Activated T-cell treated with anti-CD3 and anti-CD28 coated beads, Interleukin-2, amount 50 U/mL, for 4 hours (primary cell): ENCODE data around the gene NDUFAF2. TPM values are rescaled to one million over a fixed set of nuclear protein-coding genes. Genes with fewer than 3 reads are reported as not detected.

Experiments
- ATAC-seq, 2 donors: fragments of 200-7000 bp; cut with Tn5 transposase; one replicate each; pipeline ENCODE4 v1.10.0; 2021
- DNase-seq: peaks from one replicate; pipeline ENCODE4 v3.0.0-alpha.2; 2020
- H3K27me3 Mint-ChIP-seq: one replicate; pipeline ENCODE4 v1.8.0; 2021; ENCODE audit warnings: low read depth, mixed read lengths
- H3K36me3 Mint-ChIP-seq: one replicate; pipeline ENCODE4 v1.8.0; 2022; ENCODE audit warnings: mixed read lengths; ENCODE audit not compliant: insufficient read depth
- H3K4me1 Mint-ChIP-seq: one replicate; pipeline ENCODE4 v1.8.0; 2021; ENCODE audit warnings: low read depth, mixed read lengths
- H3K4me3 Mint-ChIP-seq: one replicate; pipeline ENCODE4 v1.8.0; 2021; ENCODE audit warnings: mild to moderate bottlenecking, moderate library complexity, mixed read lengths
- H3K9me3 Mint-ChIP-seq: one replicate; pipeline ENCODE4 v1.8.0; 2021; ENCODE audit warnings: mixed read lengths
- total RNA-seq, 3 donors: library from RNA; stranded (reverse); gene quantifications; one replicate each; pipeline ENCODE4 v1.2.1, GENCODE V29; 2021

NDUFAF2 gene
- total RNA-seq, 3 donors from 2014 or later = 43.7 to 47.8 (median 45.0) TPM

DNA sequence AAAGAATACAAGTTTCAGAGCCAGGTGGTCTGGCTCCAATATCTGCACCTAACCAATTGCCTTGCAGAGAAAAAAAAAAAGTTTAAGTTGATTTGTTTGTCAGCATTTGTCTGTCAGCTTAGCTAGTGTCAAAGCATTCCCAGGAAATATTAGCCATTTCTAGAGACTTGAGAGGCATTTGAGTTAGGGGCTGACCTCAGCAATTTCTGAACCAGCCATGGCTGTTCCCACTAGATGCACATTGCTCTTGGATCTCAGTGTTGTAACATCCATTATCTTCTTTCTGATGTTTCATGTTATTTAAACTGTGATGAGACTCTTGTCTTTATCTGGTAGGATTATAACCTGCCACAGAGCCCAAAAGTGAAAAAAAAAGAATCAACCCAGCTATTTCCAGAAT is 102.3 kb downstream of the NDUFAF2 start:
- Mint-ChIP-seq H3K4me3 (no peak overlapping the region), H3K4me1 (peaks cover 3% of the 10 kb centered on the region), H3K27me3 (no peaks in the 10 kb centered on the region), H3K36me3 (peaks cover 24% of the 10 kb centered on the region), H3K9me3 (peaks cover 7% of the 10 kb centered on the region)
- no peak for ATAC-seq
- no peak for DNase-seq

DNA sequence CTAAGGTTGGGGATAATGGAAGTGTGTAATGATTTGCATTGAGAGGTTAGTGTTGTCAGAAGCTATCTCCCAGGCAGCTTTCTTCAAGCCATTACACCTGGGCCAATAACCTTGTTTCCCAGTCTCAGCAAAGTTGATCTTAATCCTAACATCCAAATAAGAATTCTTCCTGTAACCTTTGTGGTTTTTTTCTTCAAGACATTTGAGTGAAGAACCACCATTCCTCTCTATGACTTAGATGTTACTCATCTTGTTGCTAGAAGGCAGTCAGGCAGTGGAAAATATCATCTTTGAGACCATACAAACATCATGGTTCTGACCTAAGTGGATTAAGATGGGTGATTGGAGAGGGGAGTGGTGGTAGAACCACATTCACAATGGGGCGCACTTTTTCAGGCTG is 103.5 kb downstream of the NDUFAF2 start:
- no peak overlapping the region for H3K4me3 Mint-ChIP-seq
- H3K9me3 Mint-ChIP-seq = peaks cover 7% of the 10 kb centered on the region
- ATAC-seq (no peak), DNase-seq (no peak)
- H3K4me1 Mint-ChIP-seq = peaks cover 3% of the 10 kb centered on the region
- H3K27me3 Mint-ChIP-seq = no peaks in the 10 kb centered on the region
- peaks cover 24% of the 10 kb centered on the region for H3K36me3 Mint-ChIP-seq

DNA sequence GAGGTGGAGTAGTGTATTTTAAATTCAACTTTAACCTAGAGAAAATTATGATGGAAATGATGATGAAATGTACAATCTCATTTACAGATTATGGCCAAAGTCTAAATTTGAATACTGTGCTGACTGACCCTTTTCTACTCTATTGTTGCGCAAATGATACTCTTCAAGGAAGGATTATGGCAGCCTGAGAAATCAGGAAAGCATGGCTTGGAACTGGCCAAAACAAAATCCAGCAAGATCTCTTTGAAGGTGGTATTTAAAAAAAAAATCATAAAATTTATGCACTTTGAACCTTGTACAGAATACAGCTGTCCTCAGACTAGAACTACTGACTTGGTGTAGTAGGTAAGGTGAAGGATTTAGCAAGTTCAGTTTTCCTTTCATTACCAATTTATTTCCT is 105.3 kb downstream of the NDUFAF2 start:
- Mint-ChIP-seq H3K27me3 (no peaks in the 10 kb centered on the region), H3K4me1 (peaks cover 3% of the 10 kb centered on the region)
- no peak for DNase-seq

DNA sequence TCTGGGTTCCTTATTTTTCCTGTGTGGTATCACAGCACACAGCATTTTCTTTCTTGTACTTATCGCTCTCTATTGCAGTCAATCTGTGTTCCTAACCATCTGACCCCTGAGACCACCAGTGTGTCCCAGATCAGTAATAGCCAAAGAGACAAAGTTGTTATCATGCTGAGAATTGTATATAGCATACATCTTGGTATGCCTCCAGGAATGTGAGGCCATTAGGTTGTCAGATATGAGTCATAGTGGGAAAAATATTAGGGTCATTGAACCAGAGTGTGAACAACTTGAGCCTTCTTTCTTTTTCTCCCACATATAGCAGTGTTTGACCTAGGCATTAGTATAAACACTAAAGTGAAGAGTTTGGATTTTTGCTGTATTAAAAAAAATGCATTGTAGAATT is 106.3 kb downstream of the NDUFAF2 start:
- Mint-ChIP-seq H3K4me1 (peaks cover 3% of the 10 kb centered on the region), H3K9me3 (peaks cover 7% of the 10 kb centered on the region), H3K4me3 (no peak overlapping the region), H3K36me3 (peaks cover 12% of the 10 kb centered on the region), H3K27me3 (no peaks in the 10 kb centered on the region)
- DNase-seq = no peak
- no peak for ATAC-seq

More for the DNA sequence above, 105.3 kb downstream of the NDUFAF2 start:
- no peak for ATAC-seq
- H3K9me3 Mint-ChIP-seq = peaks cover 7% of the 10 kb centered on the region
- H3K36me3 Mint-ChIP-seq = peaks cover 20% of the 10 kb centered on the region
- H3K4me3 Mint-ChIP-seq = no peak overlapping the region

DNA sequence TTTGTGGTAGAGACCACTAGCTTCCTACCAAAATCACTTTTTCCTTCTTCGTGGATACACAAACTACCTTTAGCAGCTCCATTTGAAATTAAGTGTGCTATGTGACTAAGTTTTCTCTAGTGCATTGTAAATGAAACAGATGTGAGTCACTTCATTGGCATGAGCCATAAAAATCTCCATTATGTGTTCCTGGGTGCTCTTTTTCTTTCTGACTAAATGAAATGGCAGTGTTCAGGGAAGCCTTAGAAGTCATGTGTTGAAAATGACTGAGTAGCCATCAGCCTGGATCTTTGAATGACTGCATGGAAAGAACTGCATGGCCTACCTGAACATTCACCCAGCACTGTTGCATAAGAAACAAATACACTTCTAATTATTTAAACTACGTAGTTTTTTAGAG is 107.9 kb downstream of the NDUFAF2 start:
- peaks cover 3% of the 10 kb centered on the region for H3K4me1 Mint-ChIP-seq
- no peak overlapping the region for H3K4me3 Mint-ChIP-seq
- DNase-seq = no peak
- peaks cover 6% of the 10 kb centered on the region for H3K36me3 Mint-ChIP-seq
- H3K27me3 Mint-ChIP-seq = no peaks in the 10 kb centered on the region
- peaks cover 7% of the 10 kb centered on the region for H3K9me3 Mint-ChIP-seq
- ATAC-seq = peak; percentile 38 to 40

DNA sequence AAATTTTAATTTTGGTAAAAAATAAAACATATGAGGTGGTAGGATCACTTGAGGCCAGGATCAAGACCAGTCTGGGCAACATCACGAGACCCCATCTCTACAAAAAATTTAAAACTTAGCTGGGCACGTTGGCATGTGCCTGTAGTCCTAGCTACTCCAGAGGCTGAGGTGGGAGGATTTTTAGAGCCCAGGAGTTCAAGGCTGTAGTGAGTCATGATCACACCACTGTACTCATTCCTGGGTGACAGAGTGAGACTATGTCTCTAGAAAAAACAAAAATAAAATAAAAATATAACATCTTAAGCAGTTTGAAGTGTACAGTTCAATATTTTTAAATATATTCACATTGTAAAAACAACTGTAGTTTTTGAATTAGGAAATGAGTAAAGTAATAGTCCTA is 108.9 kb downstream of the NDUFAF2 start:
- H3K4me3 Mint-ChIP-seq = no peak overlapping the region
- no peaks in the 10 kb centered on the region for H3K27me3 Mint-ChIP-seq
- peaks cover 4% of the 10 kb centered on the region for H3K9me3 Mint-ChIP-seq
- DNase-seq (no peak), ATAC-seq (no peak)
- peaks cover 2% of the 10 kb centered on the region for H3K36me3 Mint-ChIP-seq
- no peaks in the 10 kb centered on the region for H3K4me1 Mint-ChIP-seq

DNA sequence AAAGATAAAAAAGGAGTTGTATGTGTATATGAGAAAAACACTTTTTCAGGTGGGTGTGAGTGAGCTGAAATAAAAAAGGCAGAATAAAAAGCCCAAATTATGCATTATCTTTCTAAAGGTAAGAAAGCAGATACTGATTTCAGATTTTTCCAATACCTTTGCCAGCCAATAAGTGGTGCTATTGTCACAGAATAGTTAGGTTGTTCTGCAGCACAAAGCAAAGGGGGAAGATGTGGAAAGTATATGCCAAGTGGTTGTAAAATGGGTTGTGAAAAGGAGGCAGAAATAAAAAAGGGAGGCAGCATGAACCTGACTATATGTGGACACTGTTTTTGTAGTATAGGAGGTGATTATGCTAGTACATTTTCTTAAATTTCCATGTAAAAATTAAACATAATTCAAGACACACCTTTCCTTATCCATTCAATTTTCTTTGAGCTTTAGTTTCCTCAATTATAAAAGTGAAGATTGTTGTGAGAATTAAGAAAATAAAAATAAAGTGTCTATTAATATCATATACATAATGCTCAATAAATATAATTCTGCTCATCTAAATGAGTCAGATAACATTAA is 110.5 kb downstream of the NDUFAF2 start:
- no peaks in the 10 kb centered on the region for H3K4me1 Mint-ChIP-seq
- DNase-seq (no peak), ATAC-seq (no peak)
- no peaks in the 10 kb centered on the region for H3K27me3 Mint-ChIP-seq
- H3K4me3 Mint-ChIP-seq = no peak overlapping the region
- no peaks in the 10 kb centered on the region for H3K9me3 Mint-ChIP-seq
- peaks cover 4% of the 10 kb centered on the region for H3K36me3 Mint-ChIP-seq

DNA sequence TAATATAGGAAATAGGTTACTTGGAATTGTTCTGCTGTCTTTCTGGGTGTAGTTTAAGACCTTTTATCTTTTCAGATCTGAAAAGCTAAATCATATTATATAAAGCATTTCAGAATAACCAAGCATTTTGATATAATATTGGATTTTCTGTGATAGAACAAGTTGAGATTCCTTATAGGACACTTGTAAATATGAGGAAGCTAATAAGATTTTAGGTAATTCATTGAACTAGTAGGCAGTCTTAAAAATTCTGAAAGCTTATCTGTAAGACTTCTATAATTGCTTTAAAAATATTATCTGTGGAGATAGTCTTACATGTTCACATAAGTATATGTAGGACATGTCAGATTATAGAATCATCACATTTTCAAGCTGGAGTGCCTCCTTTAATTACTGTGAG is 114.5 kb downstream of the NDUFAF2 start:
- Mint-ChIP-seq H3K4me1 (no peaks in the 10 kb centered on the region), H3K9me3 (peaks cover 22% of the 10 kb centered on the region), H3K36me3 (peaks cover 12% of the 10 kb centered on the region), H3K4me3 (no peak overlapping the region), H3K27me3 (no peaks in the 10 kb centered on the region)
- ATAC-seq (no peak), DNase-seq (no peak)

DNA sequence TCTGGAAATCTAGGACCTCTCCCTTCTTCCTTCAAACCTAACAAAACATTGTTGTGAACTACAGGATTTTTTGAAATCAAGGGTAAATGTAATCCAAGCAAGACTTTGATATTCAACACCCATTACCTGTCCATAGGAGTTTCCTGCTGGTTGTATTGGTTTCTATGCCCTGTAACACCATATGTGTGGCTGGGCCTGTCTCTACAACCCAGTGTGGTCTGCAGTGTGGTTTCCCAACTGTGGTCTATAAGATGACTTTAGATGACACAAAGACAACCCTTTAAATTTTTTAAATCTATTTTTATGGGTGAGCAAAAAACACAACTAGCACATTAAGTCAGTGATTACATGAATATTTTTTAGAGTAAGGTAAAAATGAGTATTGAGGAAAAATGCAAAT is 124.1 kb downstream of the NDUFAF2 start:
- Mint-ChIP-seq H3K4me3 (no peak overlapping the region), H3K36me3 (peaks cover 5% of the 10 kb centered on the region), H3K9me3 (peaks cover 25% of the 10 kb centered on the region), H3K27me3 (no peaks in the 10 kb centered on the region), H3K4me1 (peaks cover 2% of the 10 kb centered on the region)
- ATAC-seq = no peak
- no peak for DNase-seq

DNA sequence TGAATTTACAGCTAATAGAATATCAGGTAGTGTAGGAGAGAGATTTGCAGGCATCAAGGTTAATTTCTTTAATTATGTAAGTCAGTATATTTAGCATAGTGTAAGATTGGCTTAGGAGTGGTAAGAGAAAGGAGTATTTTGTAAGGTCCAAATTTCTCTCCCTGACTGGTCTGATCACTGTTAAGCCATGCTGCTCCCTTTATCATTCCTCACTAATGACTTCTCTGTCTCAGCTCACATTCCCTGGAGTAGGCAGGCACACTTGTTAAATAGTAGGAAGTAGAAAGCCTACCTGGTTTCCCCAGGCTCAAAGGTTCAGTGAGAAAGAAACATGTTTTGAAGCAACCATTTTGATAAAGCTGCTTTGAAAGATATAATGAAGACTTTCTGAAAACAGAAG is 126.5 kb downstream of the NDUFAF2 start:
- Mint-ChIP-seq H3K36me3 (peaks cover 14% of the 10 kb centered on the region), H3K9me3 (peaks cover 11% of the 10 kb centered on the region), H3K4me3 (no peak overlapping the region), H3K27me3 (no peaks in the 10 kb centered on the region), H3K4me1 (peaks cover 2% of the 10 kb centered on the region)
- ATAC-seq (no peak), DNase-seq (no peak)

DNA sequence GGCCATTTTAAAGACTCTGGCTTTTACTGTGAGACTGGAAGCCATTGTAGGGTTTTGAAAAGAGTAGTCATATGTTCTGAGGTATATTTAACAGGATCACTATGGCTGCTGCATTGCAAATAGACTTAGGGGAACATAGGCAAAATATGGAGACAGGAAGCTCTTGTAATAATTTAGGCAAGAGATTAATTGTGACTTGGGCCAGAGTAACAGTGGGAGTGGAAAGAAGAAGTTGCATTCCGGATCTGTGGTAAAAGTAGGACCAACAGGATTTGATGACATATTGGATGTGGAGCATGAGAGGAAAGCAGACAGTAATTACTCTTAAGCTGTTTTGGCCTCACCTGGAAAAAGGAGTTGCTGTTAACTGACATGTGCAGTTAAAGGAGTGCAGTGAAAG is 131.6 kb downstream of the NDUFAF2 start:
- Mint-ChIP-seq H3K9me3 (no peaks in the 10 kb centered on the region), H3K27me3 (no peaks in the 10 kb centered on the region), H3K4me3 (no peak overlapping the region), H3K4me1 (no peaks in the 10 kb centered on the region), H3K36me3 (peaks cover 24% of the 10 kb centered on the region)
- no peak for DNase-seq
- ATAC-seq = no peak

DNA sequence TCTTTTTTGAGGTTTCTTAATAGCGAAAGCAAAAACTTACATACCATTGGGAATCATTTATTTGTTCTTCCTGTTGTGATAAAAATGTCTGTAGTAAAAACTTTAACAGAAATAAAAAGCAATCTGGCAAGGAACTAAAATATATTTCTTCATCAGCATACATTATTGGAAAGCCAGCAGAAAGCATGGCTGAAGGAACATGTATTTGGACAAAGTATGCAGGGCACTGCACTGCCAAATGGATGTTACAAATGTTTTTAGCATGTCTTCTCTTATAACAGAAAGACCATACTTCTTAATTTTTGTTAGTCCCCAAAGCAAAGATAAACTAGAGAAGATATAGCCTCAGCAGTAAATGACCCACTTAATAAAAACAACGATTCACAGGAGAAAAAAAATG is 136.7 kb downstream of the NDUFAF2 start:
- H3K27me3 Mint-ChIP-seq = no peaks in the 10 kb centered on the region
- no peak overlapping the region for H3K4me3 Mint-ChIP-seq
- H3K4me1 Mint-ChIP-seq = no peaks in the 10 kb centered on the region
- no peak for DNase-seq
- ATAC-seq = no peak
- peaks cover 45% of the 10 kb centered on the region for H3K36me3 Mint-ChIP-seq
- H3K9me3 Mint-ChIP-seq = peaks cover 3% of the 10 kb centered on the region

DNA sequence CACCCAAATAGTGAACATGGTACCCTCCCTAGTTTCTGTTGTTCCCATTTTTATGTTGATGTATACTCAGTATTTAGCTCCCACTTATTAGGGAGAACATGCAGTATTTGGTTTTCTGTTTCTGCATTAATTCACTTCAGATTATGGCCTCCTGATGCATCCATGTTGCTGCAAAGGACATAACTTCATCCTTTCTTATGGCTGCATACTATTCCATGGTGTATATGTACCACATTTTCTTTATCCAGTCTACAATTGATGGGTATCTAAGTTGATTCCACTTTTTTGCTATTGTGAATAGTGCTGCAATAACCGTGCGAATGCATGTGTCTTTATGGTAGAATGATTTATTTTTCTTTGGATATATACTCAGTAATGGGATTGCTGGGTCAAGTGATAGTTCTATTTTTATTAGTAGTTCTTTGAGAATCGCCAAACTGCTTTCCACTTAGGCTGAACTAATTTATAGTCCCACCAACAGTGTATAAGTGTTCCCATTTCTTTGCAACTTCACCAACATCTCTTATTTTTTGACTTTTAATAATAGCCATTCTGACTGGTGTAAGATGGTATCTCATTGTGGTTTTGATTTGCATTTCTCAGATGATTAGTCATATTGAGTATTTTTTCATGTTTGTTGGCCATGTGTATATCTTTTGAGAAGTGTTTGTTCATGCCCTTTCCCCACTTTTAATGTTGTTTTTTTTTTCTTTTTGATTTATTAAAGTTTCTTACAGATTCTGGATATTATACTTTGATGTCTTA is 137.7 kb downstream of the NDUFAF2 start:
- no peaks in the 10 kb centered on the region for H3K27me3 Mint-ChIP-seq

DNA sequence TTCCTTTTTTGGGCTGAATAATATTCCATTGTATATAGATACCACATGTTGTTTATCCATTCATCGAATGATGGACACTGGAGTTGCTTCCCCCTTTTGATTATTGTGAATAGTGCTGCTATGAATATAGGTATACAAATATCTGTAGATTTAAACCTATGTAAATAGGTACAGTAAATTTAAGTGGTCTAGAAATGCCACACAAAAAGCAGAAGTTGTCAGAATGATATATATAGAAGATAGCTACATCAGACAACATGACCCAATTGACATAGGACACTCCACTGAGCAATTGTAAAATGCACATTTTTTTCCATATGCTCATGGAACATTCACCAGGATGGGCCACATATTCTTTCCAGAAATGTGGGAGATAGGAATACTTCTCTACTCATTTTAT is 139.7 kb downstream of the NDUFAF2 start:
- H3K9me3 Mint-ChIP-seq = peaks cover 3% of the 10 kb centered on the region
- H3K4me3 Mint-ChIP-seq = no peak overlapping the region
- H3K4me1 Mint-ChIP-seq = no peaks in the 10 kb centered on the region
- ATAC-seq (no peak), DNase-seq (no peak)
- H3K36me3 Mint-ChIP-seq = peaks cover 47% of the 10 kb centered on the region
- no peaks in the 10 kb centered on the region for H3K27me3 Mint-ChIP-seq

More for the DNA sequence above, 137.7 kb downstream of the NDUFAF2 start:
- no peak for ATAC-seq
- Mint-ChIP-seq H3K36me3 (peaks cover 53% of the 10 kb centered on the region), H3K4me3 (no peak overlapping the region), H3K9me3 (peaks cover 3% of the 10 kb centered on the region), H3K4me1 (no peaks in the 10 kb centered on the region)
- no peak for DNase-seq

DNA sequence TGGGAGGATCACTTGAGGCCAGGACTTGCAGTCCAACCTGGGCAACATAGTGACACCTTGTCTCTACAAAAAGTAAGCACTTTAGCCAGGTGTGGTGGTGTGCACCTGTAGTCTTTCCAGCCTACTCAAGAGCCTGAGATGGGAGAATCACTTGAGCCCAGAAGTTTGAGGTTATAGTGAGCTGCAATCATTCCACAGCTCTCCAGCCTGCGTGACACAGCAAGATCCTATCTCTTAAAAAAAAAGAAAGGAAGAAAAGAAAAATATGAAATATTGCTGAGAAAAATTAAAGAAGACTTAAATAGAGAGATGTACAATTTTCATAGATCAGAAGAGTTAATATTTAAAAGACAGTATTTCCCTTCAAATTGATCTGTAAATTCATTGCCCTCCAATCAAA is 140.9 kb downstream of the NDUFAF2 start:
- H3K36me3 Mint-ChIP-seq = peaks cover 45% of the 10 kb centered on the region
- H3K27me3 Mint-ChIP-seq = no peaks in the 10 kb centered on the region
- ATAC-seq (no peak), DNase-seq (no peak)
- H3K4me1 Mint-ChIP-seq = no peaks in the 10 kb centered on the region
- H3K4me3 Mint-ChIP-seq = no peak overlapping the region
- peaks cover 3% of the 10 kb centered on the region for H3K9me3 Mint-ChIP-seq
